GM13976 (cell line): ENCODE results near the gene UBE2E2.

Experiments used
- DNase-seq: peaks from one replicate; pipeline ENCODE4 v3.0.0; 2012; ENCODE audit warnings: low spot score
- in situ Hi-C: fragments of 300-500 bp; cut with MboI; formaldehyde crosslinking; loops from one replicate; pipeline ENCODE4 v1.12.0; 2022; ENCODE audit warnings: low sequenced_read_pairs, mixed read lengths, inconsistent platforms; ENCODE audit not compliant: unreplicated experiment
- TF ChIP-seq, protein P1 (sequence below): IDR thresholded peaks from 2 replicates; pipeline ENCODE4 v1.5.1; 2012; ENCODE audit warnings: borderline replicate concordance, mild to moderate bottlenecking; ENCODE audit not compliant: insufficient read depth; ENCODE audit errors: extremely low read depth, missing control alignments, control extremely low read depth

Gene UBE2E2

DNA sequence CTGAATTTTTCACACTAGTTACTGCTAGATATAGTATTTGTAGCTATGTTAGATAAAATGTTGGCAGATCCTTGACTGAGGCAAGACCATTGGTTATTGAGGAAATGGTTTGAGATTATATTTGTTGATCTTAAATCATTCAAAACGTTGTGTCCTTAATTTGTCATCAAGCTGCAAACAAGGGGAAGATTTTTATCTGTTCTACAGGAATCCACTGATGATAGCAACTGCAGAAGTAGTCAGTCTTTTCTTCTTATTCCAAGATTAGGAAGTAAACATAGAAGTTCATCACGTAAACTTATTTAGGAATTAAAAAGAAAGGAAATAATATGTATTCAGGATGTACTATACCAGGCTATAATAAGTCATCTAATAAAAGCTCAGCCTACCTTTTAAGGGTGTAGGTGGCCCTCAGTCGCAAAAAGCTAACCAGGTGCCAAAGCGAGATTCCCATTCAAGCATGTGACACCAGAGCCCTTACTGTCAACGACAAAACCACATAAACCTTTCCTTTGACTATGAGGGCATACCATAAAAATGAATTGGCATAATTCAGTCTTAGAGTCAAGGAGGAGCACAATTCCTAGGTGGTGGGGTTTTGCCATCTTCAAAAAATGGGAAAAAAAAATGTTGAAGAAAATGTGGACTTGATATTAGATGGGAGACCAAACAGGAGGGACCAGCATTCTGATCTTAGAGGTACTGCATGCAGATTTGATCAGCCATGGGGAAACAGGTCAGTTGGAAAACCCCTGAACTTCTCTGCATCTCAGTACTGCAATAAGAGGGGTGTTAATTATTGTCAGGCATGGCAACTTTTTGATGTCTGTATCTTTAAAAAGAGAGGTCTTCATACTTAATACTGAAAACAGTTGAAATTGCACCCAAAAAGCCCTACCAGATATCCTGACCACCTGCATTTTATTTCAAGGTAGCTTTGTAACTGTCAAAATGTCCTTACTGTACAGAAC is 390.1 kb downstream of the UBE2E2 start:
- in situ Hi-C loops = no loop called here
- TF ChIP-seq, protein P1, sequence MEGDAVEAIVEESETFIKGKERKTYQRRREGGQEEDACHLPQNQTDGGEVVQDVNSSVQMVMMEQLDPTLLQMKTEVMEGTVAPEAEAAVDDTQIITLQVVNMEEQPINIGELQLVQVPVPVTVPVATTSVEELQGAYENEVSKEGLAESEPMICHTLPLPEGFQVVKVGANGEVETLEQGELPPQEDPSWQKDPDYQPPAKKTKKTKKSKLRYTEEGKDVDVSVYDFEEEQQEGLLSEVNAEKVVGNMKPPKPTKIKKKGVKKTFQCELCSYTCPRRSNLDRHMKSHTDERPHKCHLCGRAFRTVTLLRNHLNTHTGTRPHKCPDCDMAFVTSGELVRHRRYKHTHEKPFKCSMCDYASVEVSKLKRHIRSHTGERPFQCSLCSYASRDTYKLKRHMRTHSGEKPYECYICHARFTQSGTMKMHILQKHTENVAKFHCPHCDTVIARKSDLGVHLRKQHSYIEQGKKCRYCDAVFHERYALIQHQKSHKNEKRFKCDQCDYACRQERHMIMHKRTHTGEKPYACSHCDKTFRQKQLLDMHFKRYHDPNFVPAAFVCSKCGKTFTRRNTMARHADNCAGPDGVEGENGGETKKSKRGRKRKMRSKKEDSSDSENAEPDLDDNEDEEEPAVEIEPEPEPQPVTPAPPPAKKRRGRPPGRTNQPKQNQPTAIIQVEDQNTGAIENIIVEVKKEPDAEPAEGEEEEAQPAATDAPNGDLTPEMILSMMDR = no peak
- DNase-seq = no peak

DNA sequence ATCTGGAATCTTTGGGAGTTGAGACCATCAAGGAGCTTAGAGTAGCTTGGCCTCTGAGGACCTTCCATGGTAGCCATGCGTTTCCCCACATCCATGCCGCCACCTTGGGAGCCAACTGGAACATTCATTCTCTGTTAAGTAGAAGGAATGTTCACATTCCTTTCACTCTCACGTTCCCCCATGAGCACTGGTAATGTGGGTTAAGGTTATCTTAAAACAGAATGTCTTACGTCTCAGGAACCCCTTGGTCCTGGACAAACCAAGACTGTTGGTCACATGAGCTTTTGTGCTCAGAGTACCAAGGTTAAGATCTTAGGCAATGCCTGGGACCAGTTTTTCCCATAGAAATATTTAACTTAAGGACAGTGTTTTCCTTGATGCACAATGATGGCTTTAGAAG is 390.9 kb downstream of the UBE2E2 start:
- no peak for DNase-seq

DNA sequence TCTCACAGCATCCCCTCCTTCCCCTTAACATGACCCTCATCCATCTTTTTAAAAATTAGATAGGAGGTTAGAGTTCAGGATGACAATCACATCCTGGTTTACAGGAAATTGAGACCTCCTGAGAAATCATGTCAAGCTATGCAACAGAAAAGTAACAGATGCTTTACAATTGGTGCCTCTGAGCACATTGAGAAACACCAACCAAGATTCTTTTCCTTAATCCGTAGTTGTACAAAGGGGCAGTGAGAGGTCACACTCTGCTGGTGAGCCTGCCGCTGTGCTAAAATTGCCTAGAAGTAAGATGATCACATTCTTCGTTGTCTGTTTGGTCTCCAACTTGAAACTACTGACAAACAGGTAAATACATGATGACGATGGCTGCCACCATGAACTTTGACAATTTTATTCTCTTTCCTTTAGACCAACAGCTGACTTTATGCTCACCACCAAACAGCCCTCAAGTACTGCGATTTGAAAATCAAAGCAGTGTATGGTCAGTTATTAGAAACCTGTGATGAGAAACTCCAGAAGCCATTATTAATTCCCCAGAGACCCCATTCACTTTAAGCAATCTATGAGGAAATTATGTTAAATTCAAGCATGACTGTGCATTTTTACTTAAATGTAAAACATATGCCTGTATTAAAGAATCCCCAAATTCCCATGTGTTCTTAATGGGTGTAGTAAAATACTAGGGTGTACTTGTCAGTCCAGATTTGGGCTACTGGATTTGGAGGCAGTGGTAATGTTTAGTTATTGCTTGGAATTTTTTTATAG is 392.0 kb downstream of the UBE2E2 start:
- TF ChIP-seq, protein P1 = no peak
- no peak for DNase-seq
- in situ Hi-C loops = no loop called here

More for the DNA sequence above, 390.9 kb downstream of the UBE2E2 start:
- TF ChIP-seq, protein P1 = no peak
- in situ Hi-C loops = no loop called here

DNA sequence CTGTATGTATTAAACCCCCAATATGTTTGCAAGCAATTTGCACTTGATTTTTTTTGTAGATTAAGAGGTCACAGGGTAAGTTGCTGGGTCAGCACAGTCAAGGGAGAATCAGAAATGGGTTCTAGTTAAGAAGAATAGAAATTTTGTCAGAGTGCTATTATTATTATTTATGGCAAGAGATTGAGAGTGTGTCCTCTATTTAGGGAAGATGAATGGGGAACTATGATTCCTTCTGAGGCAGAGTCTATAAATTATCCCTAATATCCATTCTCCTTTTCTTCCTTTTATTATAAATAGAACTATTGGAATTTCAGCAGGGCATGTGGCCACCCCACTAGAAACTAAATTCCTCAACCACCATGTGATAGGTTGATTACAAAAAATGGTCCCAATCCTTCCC is 392.7 kb downstream of the UBE2E2 start:
- in situ Hi-C loops = no loop called here
- TF ChIP-seq, protein P1 = no peak
- no peak for DNase-seq

DNA sequence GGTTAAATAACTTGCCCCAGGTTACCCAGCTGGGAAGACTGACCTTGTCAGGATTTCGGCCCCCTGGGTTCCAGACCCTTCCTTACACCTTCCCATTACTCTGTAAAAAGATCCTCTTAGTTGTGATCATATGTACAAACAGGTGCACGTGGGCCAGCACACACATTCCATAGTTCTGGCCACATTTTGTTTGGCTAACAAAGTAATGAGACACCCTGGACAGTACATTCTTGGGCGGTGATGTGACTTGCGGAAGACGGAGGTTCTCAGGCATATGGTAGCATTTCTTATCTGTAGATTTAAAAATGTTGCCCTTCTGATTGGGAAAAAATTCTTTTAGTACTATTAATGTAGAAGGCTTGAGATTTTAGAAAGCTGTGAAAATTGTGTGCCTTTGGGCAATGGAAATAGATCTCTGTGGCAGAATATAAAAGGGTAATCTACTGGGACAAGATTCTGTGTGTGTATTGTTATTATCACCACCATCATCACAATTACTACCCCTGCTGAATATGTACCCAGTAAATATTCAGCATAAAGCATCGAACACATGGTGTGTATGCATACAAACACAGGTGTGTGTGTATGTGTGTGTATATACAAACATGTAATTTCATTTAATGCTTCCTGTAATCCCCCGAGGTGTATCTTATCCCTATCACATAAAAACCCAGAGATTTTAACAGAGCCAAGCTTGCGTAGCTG is 397.2 kb downstream of the UBE2E2 start:
- TF ChIP-seq, protein P1 = no peak
- in situ Hi-C loops = no loop called here
- no peak for DNase-seq
